ENCODE data around the gene IMP4.

The IMP4 gene

DNA sequence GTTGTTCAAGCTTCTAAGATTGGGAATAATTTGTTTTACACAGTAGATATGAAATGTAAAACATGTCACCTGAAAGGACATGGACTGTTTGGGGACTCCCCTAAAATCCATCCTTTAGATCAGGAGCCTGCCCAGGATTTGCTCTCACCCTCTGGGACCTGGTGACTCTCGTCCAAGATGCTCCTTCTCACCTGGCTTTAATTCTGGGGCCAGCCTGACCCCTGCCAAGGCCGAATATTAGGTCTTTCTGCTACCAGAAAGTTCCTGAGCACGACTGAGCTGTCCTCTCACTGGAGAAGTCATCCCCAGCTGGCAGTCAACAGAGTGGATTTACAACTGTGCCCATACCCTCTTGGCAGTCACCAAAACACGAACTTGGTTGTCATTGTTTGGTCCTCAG is 38.4 kb downstream of the IMP4 start (continued):
- TF ChIP-seq, protein P1, sequence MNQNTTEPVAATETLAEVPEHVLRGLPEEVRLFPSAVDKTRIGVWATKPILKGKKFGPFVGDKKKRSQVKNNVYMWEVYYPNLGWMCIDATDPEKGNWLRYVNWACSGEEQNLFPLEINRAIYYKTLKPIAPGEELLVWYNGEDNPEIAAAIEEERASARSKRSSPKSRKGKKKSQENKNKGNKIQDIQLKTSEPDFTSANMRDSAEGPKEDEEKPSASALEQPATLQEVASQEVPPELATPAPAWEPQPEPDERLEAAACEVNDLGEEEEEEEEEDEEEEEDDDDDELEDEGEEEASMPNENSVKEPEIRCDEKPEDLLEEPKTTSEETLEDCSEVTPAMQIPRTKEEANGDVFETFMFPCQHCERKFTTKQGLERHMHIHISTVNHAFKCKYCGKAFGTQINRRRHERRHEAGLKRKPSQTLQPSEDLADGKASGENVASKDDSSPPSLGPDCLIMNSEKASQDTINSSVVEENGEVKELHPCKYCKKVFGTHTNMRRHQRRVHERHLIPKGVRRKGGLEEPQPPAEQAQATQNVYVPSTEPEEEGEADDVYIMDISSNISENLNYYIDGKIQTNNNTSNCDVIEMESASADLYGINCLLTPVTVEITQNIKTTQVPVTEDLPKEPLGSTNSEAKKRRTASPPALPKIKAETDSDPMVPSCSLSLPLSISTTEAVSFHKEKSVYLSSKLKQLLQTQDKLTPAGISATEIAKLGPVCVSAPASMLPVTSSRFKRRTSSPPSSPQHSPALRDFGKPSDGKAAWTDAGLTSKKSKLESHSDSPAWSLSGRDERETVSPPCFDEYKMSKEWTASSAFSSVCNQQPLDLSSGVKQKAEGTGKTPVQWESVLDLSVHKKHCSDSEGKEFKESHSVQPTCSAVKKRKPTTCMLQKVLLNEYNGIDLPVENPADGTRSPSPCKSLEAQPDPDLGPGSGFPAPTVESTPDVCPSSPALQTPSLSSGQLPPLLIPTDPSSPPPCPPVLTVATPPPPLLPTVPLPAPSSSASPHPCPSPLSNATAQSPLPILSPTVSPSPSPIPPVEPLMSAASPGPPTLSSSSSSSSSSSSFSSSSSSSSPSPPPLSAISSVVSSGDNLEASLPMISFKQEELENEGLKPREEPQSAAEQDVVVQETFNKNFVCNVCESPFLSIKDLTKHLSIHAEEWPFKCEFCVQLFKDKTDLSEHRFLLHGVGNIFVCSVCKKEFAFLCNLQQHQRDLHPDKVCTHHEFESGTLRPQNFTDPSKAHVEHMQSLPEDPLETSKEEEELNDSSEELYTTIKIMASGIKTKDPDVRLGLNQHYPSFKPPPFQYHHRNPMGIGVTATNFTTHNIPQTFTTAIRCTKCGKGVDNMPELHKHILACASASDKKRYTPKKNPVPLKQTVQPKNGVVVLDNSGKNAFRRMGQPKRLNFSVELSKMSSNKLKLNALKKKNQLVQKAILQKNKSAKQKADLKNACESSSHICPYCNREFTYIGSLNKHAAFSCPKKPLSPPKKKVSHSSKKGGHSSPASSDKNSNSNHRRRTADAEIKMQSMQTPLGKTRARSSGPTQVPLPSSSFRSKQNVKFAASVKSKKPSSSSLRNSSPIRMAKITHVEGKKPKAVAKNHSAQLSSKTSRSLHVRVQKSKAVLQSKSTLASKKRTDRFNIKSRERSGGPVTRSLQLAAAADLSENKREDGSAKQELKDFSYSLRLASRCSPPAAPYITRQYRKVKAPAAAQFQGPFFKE (tag by site-specific recombination; IDR thresholded peaks at IDR 0.05; ENCODE audit: borderline replicate concordance): no peak
- TF ChIP-seq MYNN (tag by site-specific recombination; IDR thresholded peaks at IDR 0.05; ENCODE audit: borderline replicate concordance) (no peak), REPIN1 (tag by site-specific recombination; IDR thresholded peaks at IDR 0.05; ENCODE audit: low read depth) (no peak), GLIS2 (tag by site-specific recombination; IDR thresholded peaks at IDR 0.05) (no peak), WT1 (tag by site-specific recombination; IDR thresholded peaks at IDR 0.05) (no peak), ZNF394 (tag by site-specific recombination; IDR thresholded peaks at IDR 0.05; ENCODE audit: borderline replicate concordance) (no peak)

DNA sequence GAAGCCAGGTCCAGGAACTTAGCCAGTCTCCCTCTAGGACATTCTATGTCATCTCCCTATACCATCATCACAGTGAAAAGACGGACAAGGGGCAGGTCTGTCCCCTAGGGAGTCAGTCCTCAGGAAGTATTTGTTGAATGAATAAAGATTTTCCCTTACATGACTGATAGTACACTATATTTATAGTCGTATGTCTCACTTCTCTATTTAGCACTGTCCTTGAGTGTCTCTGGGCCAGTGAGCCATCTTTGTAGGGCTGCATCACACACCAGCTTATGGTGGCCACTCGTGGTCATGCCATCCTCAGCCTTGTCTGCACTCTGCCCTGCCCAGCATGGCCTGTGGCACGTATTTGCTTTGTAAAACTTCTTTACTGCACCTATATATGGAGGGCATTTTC is 38.9 kb downstream of the IMP4 start:
- CTCF ChIA-PET: no interaction called here
- Histone ChIP-seq H3K27ac (ENCODE audit: extremely low read depth, low read depth, low read length) (no peak overlapping the region), H3K4me3 (ENCODE audit: low read depth, low read length) (no peak overlapping the region), H3K9me3 (ENCODE audit: control insufficient read depth, insufficient read depth, low read depth, low read length) (no peaks in the 10 kb centered on the region), H3K36me3 (ENCODE audit: control insufficient read depth in 2 of 2, insufficient read depth in 1 of 2, low read length in 2 of 2) (no peaks in the 10 kb centered on the region), H3K4me1 (ENCODE audit: control insufficient read depth, insufficient read depth, low read length) (no peaks in the 10 kb centered on the region)
- POLR2A ChIA-PET: no interaction called here
- TF ChIP-seq, protein P2, sequence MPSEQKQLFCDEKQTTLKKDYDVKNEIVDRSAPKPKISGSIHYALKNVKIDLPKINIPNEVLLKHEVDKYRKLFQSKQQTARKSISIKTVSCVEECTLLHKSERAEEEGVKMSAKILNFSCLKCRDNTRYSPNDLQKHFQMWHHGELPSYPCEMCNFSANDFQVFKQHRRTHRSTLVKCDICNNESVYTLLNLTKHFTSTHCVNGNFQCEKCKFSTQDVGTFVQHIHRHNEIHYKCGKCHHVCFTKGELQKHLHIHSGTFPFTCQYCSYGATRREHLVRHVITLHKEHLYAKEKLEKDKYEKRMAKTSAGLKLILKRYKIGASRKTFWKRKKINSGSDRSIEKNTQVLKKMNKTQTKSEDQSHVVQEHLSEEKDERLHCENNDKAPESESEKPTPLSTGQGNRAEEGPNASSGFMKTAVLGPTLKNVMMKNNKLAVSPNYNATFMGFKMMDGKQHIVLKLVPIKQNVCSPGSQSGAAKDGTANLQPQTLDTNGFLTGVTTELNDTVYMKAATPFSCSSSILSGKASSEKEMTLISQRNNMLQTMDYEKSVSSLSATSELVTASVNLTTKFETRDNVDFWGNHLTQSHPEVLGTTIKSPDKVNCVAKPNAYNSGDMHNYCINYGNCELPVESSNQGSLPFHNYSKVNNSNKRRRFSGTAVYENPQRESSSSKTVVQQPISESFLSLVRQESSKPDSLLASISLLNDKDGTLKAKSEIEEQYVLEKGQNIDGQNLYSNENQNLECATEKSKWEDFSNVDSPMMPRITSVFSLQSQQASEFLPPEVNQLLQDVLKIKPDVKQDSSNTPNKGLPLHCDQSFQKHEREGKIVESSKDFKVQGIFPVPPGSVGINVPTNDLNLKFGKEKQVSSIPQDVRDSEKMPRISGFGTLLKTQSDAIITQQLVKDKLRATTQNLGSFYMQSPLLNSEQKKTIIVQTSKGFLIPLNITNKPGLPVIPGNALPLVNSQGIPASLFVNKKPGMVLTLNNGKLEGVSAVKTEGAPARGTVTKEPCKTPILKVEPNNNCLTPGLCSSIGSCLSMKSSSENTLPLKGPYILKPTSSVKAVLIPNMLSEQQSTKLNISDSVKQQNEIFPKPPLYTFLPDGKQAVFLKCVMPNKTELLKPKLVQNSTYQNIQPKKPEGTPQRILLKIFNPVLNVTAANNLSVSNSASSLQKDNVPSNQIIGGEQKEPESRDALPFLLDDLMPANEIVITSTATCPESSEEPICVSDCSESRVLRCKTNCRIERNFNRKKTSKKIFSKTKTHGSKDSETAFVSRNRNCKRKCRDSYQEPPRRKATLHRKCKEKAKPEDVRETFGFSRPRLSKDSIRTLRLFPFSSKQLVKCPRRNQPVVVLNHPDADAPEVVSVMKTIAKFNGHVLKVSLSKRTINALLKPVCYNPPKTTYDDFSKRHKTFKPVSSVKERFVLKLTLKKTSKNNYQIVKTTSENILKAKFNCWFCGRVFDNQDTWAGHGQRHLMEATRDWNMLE (tag by site-specific recombination; conservative IDR thresholded peaks at IDR 0.05; ENCODE audit: low read depth): no peak
- TF ChIP-seq ZNF530 (tag by site-specific recombination; IDR thresholded peaks at IDR 0.05; ENCODE audit: low read depth): no peak
- no peak for TF ChIP-seq EGR2 (tag by site-specific recombination; IDR thresholded peaks at IDR 0.05; ENCODE audit: low read depth)
- no peak for TF ChIP-seq ZNF23 (tag by site-specific recombination; IDR thresholded peaks at IDR 0.05; ENCODE audit: borderline replicate concordance)
- no peak for TF ChIP-seq SP3 (tag by site-specific recombination; IDR thresholded peaks at IDR 0.05)
- TF ChIP-seq, protein P3, sequence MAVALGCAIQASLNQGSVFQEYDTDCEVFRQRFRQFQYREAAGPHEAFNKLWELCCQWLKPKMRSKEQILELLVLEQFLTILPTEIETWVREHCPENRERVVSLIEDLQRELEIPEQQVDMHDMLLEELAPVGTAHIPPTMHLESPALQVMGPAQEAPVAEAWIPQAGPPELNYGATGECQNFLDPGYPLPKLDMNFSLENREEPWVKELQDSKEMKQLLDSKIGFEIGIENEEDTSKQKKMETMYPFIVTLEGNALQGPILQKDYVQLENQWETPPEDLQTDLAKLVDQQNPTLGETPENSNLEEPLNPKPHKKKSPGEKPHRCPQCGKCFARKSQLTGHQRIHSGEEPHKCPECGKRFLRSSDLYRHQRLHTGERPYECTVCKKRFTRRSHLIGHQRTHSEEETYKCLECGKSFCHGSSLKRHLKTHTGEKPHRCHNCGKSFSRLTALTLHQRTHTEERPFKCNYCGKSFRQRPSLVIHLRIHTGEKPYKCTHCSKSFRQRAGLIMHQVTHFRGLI (tag by site-specific recombination; IDR thresholded peaks at IDR 0.05): no peak
- no peak for TF ChIP-seq ZNF626 (tag by site-specific recombination; IDR thresholded peaks at IDR 0.05)
- TF ChIP-seq, protein P4, sequence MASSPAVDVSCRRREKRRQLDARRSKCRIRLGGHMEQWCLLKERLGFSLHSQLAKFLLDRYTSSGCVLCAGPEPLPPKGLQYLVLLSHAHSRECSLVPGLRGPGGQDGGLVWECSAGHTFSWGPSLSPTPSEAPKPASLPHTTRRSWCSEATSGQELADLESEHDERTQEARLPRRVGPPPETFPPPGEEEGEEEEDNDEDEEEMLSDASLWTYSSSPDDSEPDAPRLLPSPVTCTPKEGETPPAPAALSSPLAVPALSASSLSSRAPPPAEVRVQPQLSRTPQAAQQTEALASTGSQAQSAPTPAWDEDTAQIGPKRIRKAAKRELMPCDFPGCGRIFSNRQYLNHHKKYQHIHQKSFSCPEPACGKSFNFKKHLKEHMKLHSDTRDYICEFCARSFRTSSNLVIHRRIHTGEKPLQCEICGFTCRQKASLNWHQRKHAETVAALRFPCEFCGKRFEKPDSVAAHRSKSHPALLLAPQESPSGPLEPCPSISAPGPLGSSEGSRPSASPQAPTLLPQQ (tag by site-specific recombination; IDR thresholded peaks at IDR 0.05): no peak
- no peak for TF ChIP-seq ZNF202 (tag by site-specific recombination; IDR thresholded peaks at IDR 0.05; ENCODE audit: borderline replicate concordance)
- TF ChIP-seq ZNF266 (tag by site-specific recombination; IDR thresholded peaks at IDR 0.05; ENCODE audit: low read depth): no peak
- no peak for TF ChIP-seq ZNF529 (tag by site-specific recombination; IDR thresholded peaks at IDR 0.05; ENCODE audit: insufficient replicate concordance)
- TF ChIP-seq, protein P5, sequence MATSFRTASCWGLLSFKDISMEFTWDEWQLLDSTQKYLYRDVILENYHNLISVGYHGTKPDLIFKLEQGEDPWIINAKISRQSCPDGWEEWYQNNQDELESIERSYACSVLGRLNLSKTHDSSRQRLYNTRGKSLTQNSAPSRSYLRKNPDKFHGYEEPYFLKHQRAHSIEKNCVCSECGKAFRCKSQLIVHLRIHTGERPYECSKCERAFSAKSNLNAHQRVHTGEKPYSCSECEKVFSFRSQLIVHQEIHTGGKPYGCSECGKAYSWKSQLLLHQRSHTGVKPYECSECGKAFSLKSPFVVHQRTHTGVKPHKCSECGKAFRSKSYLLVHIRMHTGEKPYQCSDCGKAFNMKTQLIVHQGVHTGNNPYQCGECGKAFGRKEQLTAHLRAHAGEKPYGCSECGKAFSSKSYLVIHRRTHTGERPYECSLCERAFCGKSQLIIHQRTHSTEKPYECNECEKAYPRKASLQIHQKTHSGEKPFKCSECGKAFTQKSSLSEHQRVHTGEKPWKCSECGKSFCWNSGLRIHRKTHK (tag by site-specific recombination; IDR thresholded peaks at IDR 0.05): no peak
